HepG2 (cell line): ENCODE measurements around the gene VWA3A. TPM values are rescaled to one million over a fixed set of nuclear protein-coding genes. Genes with fewer than 3 reads are reported as not detected.

Experiments
- BRD4 ChIP-seq: sonication (generic); formaldehyde crosslinking; IDR thresholded peaks from 2 replicates; pipeline ENCODE4 v1.4.0; 2020; ENCODE audit warnings: missing genetic modification reagents
- ESRRA ChIP-seq: sonication (generic); formaldehyde crosslinking; IDR thresholded peaks from 2 replicates; pipeline ENCODE4 v1.5.1; 2020; ENCODE audit warnings: mild to moderate bottlenecking, low read depth, missing genetic modification reagents
- FOSL2 ChIP-seq: sonication (generic); formaldehyde crosslinking; IDR thresholded peaks from 2 replicates; pipeline ENCODE4 v1.4.0; 2020; ENCODE audit warnings: missing genetic modification reagents
- HMGXB4 ChIP-seq, 2 experiments: sonication (generic) in 1 of 2; formaldehyde crosslinking in 1 of 2; IDR thresholded peaks; 2 replicates each; pipeline versions ENCODE4 v1.4.0 to v1.6.1; 2018 to 2020; ENCODE audit warnings: missing genetic modification reagents in 2 of 2, borderline replicate concordance in 1 of 2, low read depth in 1 of 2, mild to moderate bottlenecking in 1 of 2, missing biosample characterization in 1 of 2
- ZBTB25 ChIP-seq: IDR thresholded peaks from 2 replicates; pipeline ENCODE4 v1.6.1; 2018; ENCODE audit warnings: missing genetic modification reagents
- ZNF142 ChIP-seq: sonication (generic); formaldehyde crosslinking; IDR thresholded peaks from 2 replicates; pipeline ENCODE4 v1.4.0; 2020; ENCODE audit warnings: missing genetic modification reagents
- ZNF24 ChIP-seq: fragments of 450-650 bp; IDR thresholded peaks from 2 replicates; pipeline ENCODE4 v1.6.1; 2017; ENCODE audit warnings: antibody characterized with exemption, mild to moderate bottlenecking
- ZNF274 ChIP-seq: sonication (generic); formaldehyde crosslinking; IDR thresholded peaks from 2 replicates; pipeline ENCODE4 v1.5.1; 2020; ENCODE audit warnings: mild to moderate bottlenecking, missing genetic modification reagents
- ZNF605 ChIP-seq: sonication (generic); formaldehyde crosslinking; IDR thresholded peaks from 2 replicates; pipeline ENCODE4 v1.8.0; 2022; ENCODE audit warnings: mild to moderate bottlenecking, missing genetic modification reagents
- polyA plus RNA-seq, 8 experiments: library from polyadenylated mRNA; depleted of rRNA in 3 of 8; stranded (reverse) in 7 of 8; unstranded in 1 of 8; fragments of >200 nt; fragmentation: Illumina TruSeq in 4 of 8; extraction: Trizol in 4 of 8; gene quantifications; 2 replicates each; pipeline versions ENCODE4 v1.2.1 to v1.2.3, GENCODE V29; 2011 to 2016; ENCODE audit warnings: low read depth in 4 of 8, missing spikeins in 1 of 8, mixed read lengths in 1 of 8; ENCODE audit not compliant: insufficient read depth in 1 of 8
- total RNA-seq, 5 experiments: library from RNA; depleted of rRNA; stranded (reverse); fragments of >200 nt; fragmentation: Illumina TruSeq; extraction: Trizol; gene quantifications; 2 replicates each; pipeline ENCODE4 v1.2.3, GENCODE V29; 2016; ENCODE audit warnings: low read depth in 1 of 5
- TF ChIP-seq, protein P1 (sequence below): sonication (generic); formaldehyde crosslinking; IDR thresholded peaks from 2 replicates; pipeline ENCODE4 v1.4.0; 2020; ENCODE audit warnings: missing genetic modification reagents, mild to moderate bottlenecking, borderline replicate concordance
- TF ChIP-seq, protein P2 (sequence below): sonication (generic); formaldehyde crosslinking; IDR thresholded peaks from 2 replicates; pipeline ENCODE4 v1.5.1; 2020; ENCODE audit warnings: mild to moderate bottlenecking, missing genetic modification reagents, moderate library complexity

The VWA3A gene
- total and polyA plus RNA-seq, 2 of the 13 experiments (the other 11 are each of a cell fraction or from before 2014, with no cell fraction given) = 0.03 to 0.07 TPM

DNA sequence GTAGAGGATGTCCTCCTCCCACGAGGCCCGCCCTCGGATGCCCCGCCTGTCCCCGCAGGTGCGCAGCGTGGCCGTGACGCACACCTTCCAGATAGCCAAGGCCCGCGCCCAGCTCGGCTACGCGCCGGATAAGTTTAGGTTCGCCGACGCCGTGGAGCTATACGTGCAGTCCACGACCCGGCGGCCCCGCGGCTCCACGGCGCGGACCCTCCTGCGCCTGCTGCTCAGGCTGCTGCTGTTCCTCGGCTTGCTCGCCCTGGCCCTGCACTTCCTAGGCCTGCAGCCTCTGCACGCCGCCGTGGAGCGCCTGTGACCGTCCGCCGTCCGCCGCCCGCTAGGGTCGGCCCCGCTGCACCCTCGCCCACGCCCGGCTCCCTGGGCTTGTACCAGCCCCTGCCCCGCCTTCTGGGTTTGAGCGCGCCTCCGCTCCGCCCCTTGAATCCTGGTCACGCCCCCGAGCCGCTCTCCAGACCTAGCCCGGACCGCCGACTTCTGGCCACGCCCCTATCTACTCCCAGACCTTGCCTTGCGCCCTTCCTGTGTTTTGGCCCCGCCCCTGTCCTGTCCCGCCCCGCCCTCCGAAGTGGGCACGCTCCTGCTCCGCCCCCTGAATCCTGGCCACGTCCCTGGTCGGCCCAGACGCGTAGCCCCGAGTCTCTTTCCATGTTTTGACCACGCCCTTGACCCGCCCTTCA, 97.9 kb downstream of the VWA3A start (continued):
- TF ChIP-seq FOSL2 (CRISPR knock-in tag) (peak; percentile 37; the same call in 1 of the 2 replicates), ZNF24 (no peak), ZNF142 (peak; percentile 74; the same call in 1 of the 2 replicates), BRD4 (CRISPR knock-in tag) (peak; percentile 97), ZBTB25 (no peak), ZNF274 (CRISPR knock-in tag) (peak; percentile 90), ESRRA (peak; percentile 78), HMGXB4 (CRISPR knock-in tag; IDR thresholded peaks at IDR 0.05; ENCODE audit: borderline replicate concordance in 1 of 2, low read depth in 1 of 2) (peak; percentile 91), ZNF605 (CRISPR knock-in tag) (0 out of 2 replicates have a peak, but pooled peaks have one; percentile 9)
- TF ChIP-seq, protein P1, sequence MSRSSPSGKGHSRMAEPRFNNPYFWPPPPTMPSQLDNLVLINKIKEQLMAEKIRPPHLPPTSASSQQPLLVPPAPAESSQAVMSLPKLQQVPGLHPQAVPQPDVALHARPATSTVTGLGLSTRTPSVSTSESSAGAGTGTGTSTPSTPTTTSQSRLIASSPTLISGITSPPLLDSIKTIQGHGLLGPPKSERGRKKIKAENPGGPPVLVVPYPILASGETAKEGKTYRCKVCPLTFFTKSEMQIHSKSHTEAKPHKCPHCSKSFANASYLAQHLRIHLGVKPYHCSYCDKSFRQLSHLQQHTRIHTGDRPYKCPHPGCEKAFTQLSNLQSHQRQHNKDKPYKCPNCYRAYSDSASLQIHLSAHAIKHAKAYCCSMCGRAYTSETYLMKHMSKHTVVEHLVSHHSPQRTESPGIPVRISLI (CRISPR knock-in tag) = peak; percentile 60; the same call in 1 of the 2 replicates
- TF ChIP-seq, protein P2, sequence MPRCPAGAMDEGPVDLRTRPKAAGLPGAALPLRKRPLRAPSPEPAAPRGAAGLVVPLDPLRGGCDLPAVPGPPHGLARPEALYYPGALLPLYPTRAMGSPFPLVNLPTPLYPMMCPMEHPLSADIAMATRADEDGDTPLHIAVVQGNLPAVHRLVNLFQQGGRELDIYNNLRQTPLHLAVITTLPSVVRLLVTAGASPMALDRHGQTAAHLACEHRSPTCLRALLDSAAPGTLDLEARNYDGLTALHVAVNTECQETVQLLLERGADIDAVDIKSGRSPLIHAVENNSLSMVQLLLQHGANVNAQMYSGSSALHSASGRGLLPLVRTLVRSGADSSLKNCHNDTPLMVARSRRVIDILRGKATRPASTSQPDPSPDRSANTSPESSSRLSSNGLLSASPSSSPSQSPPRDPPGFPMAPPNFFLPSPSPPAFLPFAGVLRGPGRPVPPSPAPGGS = peak; percentile 98
